SH-SY5Y (cell line): ENCODE measurements around the gene NRN1.

Experiments used
- GATA2 ChIP-seq: IDR thresholded peaks from 2 replicates; pipeline ENCODE4 v1.6.1; 2011; ENCODE audit warnings: mild to moderate bottlenecking, low read depth, low read length
- GATA3 ChIP-seq: IDR thresholded peaks from 2 replicates; pipeline ENCODE4 v1.6.1; 2011; ENCODE audit warnings: low read depth, mild to moderate bottlenecking, low read length, moderate library complexity

DNA sequence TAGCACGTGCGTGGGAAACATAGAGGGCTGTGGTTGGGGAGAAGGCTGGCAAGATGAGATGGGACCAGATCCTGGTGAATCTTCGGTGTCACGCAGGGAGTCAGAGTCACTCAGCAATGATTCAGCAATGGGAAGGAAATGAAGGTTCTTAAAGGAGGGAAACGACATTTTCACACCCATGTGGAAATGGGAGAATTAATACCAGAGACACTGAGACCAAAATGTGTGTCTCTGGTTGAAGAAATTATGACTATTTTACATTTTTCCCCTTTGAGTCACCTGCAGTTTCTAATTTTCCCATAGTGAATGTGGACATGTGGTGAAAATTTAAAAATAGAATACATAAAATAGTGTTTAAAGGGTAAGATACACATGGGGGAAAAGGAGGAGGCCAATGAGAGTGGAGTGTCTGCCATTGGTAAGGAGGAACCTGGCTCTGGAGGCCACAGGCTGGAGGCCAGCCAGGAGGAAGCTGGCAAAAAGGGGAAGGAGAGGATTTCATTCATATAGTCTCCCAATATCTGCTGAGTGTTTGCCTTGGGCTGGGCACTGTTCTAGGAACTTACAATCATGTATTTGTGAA, 17.5 kb downstream of the NRN1 start:
- TF ChIP-seq GATA2 (no peak), GATA3 (no peak)
